Measurements from ENCODE around the gene TMEM200A. TPM values are rescaled to one million over a fixed set of nuclear protein-coding genes. Genes with fewer than 3 reads are reported as not detected.

TMEM200A gene
- polyA plus RNA-seq, 1 of the 3 experiments (the other 2 are of a cell fraction) = 32.6 TPM

- no peak for TF ChIP-seq IRF3 (IDR thresholded peaks at IDR 0.05; ENCODE audit: low read depth, low read length)
- TF ChIP-seq RXRA (IDR thresholded peaks at IDR 0.05; ENCODE audit: borderline replicate concordance, low read depth) = peak; percentile 45; the same call in 1 of the 2 replicates
- no peak for TF ChIP-seq TAF1 (IDR thresholded peaks at IDR 0.05; ENCODE audit: borderline replicate concordance, low read depth, low read length)
- no peak for TF ChIP-seq SIN3A (IDR thresholded peaks at IDR 0.05; ENCODE audit: borderline replicate concordance, low read depth, low read length)
- TF ChIP-seq CTCF (IDR thresholded peaks at IDR 0.05) = no peak
- TF ChIP-seq GABPA (IDR thresholded peaks at IDR 0.05; ENCODE audit: low read depth) = no peak
Measured at GRCh38 chr6:130459316-130459715, 93.5 kb downstream of the TMEM200A start (continued).

GRCh38 chr6:130460934-130461333 is 95.1 kb downstream of the TMEM200A start:
- Histone ChIP-seq H4K20me1 (ENCODE audit: insufficient read depth) (no peaks in the 10 kb centered on the region), H3K36me3 (replicated peaks in 1 of 2; ENCODE audit: control insufficient read depth in 1 of 2, insufficient read depth in 2 of 2, low read length in 1 of 2) (no peaks in the 10 kb centered on the region), H3K9ac (no peak overlapping the region), H3K4me1 (ENCODE audit: control insufficient read depth in 1 of 2, insufficient read depth in 2 of 2, low read depth in 1 of 2, low read length in 1 of 2) (no peaks in the 10 kb centered on the region), H3K27me3 (ENCODE audit: insufficient read depth) (no peaks in the 10 kb centered on the region), H3K4me2 (no peak overlapping the region), H3K9me2 (no peaks in the 10 kb centered on the region), H3K27ac (ENCODE audit: low read depth in 2 of 2, low read length in 1 of 2) (no peak overlapping the region), H3F3A (replicated peaks; ENCODE audit: insufficient read depth) (no peaks in the 10 kb centered on the region), H3K79me2 (ENCODE audit: insufficient read depth) (no peaks in the 10 kb centered on the region), H3K4me3 (ENCODE audit: low read depth in 2 of 2, low read length in 1 of 2) (no peak overlapping the region), H3K9me3 (no peaks in the 10 kb centered on the region), H2AFZ (ENCODE audit: low read depth) (no peak overlapping the region)
- ChIA-PET POLR2A (no interaction called here), CTCF (no interaction called here)
- 59% methylated on average over 1 of the region's 1 CpG for WGBS (ENCODE audit: low lambda C conversion rate)
- no peak for DNase-seq
- no peak for TF ChIP-seq MXI1 (IDR thresholded peaks at IDR 0.05; ENCODE audit: low read depth, low read length)
- TF ChIP-seq POLR2AphosphoS5 (IDR thresholded peaks at IDR 0.05; ENCODE audit: low read depth, low read length) = no peak
- no peak for TF ChIP-seq IRF3 (IDR thresholded peaks at IDR 0.05; ENCODE audit: low read depth, low read length)
- no peak for TF ChIP-seq RCOR1 (IDR thresholded peaks at IDR 0.05; ENCODE audit: low read length)
- no peak for TF ChIP-seq REST (IDR thresholded peaks at IDR 0.05; ENCODE audit: low read depth, low read length)
- TF ChIP-seq EZH2phosphoT487 (IDR thresholded peaks at IDR 0.05; ENCODE audit: borderline replicate concordance, low read depth) = no peak
- TF ChIP-seq NRF1 (IDR thresholded peaks at IDR 0.05; ENCODE audit: low read depth, low read length) = no peak
- TF ChIP-seq TCF12 (IDR thresholded peaks at IDR 0.05) = no peak
- no peak for TF ChIP-seq SMC3 (IDR thresholded peaks at IDR 0.05; ENCODE audit: low read depth, low read length)
- TF ChIP-seq FOXM1 (IDR thresholded peaks at IDR 0.05; ENCODE audit: low read depth) = no peak
- no peak for TF ChIP-seq CTCF (IDR thresholded peaks at IDR 0.05)
- TF ChIP-seq NFIC (IDR thresholded peaks at IDR 0.05; ENCODE audit: borderline replicate concordance) = no peak
- no peak for TF ChIP-seq FOXJ3 (CRISPR knock-in tag; IDR thresholded peaks at IDR 0.05)
